Peyer's patch (tissue), 4 donors: ENCODE measurements around the gene MAP2K1. TPM values are rescaled to one million over a fixed set of nuclear protein-coding genes. Genes with fewer than 3 reads are reported as not detected.

ENCODE experiments used
- DNase-seq, 3 donors: peaks; one replicate each; pipeline ENCODE4 v3.0.0-alpha.2; 2017 to 2019
- H3K27ac ChIP-seq, 4 donors: fragments of 200-600 bp; sonication (generic); one replicate each; pipeline ENCODE4 v1.5.1; 2016 to 2019
- H3K27me3 ChIP-seq, 2 donors: fragments of 200-600 bp; sonication (generic); one replicate each; pipeline ENCODE4 v1.5.1; 2019
- H3K36me3 ChIP-seq, 3 donors: fragments of 200-600 bp; sonication (generic); one replicate each; pipeline ENCODE4 v1.5.1; 2016 to 2019
- H3K4me1 ChIP-seq, 4 donors: fragments of 200-600 bp; sonication (generic); one replicate each; pipeline ENCODE4 v1.5.1; 2016 to 2019
- H3K4me3 ChIP-seq, 4 donors: fragments of 200-600 bp; sonication (generic); 1 replicate in 3 of 4; 2 replicates in 1 of 4; pipeline ENCODE4 v1.5.1; 2016 to 2019; ENCODE audit warnings: mild to moderate bottlenecking in 1 of 4
- H3K9me3 ChIP-seq, 4 donors: fragments of 200-600 bp; sonication (generic); one replicate each; pipeline ENCODE4 v1.5.1; 2016 to 2019; ENCODE audit warnings: mild to moderate bottlenecking in 1 of 4
- POLR2A ChIP-seq, 2 donors: fragments of 450-650 bp; IDR thresholded peaks; one replicate each; pipeline ENCODE4 v1.5.1; 2017; ENCODE audit warnings: antibody characterized with exemption in 2 of 2, mild to moderate bottlenecking in 2 of 2, moderate library complexity in 2 of 2
- total RNA-seq, 4 donors: library from RNA; depleted of rRNA; stranded (reverse); fragments of >200 nt; gene quantifications; one replicate each; pipeline ENCODE4 v1.1.0, GENCODE V29; 2016
- TF ChIP-seq, protein P1 (sequence below), 6 experiments: fragments of 450-650 bp in 4 of 6; fragments of 200-600 bp in 2 of 6; sonication (generic) in 1 of 6; IDR thresholded peaks; one replicate each; pipeline ENCODE4 v1.5.1; 2017 to 2019; ENCODE audit warnings: antibody characterized with exemption in 6 of 6, mild to moderate bottlenecking in 3 of 6, moderate library complexity in 1 of 6

Gene MAP2K1
- total RNA-seq, 4 donors from 2014 or later = 12.7 to 47.9 (median 27.7) TPM

DNA sequence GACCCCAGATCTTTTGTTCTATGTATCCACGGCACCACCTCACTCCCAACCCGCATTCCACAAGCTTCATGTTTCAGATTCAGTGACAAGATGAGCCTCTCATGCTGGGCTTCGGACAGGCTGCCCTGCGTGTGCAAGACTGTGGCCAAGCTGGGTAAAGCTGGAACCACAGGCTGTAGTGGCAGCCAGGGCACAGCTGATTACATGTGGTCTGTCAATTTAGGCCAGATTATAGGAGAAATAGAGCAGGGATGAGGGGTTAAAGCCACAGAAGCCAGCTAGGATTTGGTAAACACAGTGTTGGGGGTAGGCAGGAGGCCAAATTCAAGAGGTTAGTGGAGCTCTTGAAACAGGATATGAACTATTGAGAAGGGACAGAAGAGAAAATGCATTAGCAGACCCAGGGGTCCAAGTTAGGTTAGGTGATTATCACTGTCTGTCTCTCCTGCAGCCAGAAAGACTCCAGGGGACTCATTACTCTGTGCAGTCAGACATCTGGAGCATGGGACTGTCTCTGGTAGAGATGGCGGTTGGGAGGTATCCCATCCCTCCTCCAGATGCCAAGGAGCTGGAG is 97.9 kb downstream of the MAP2K1 start:
- TF ChIP-seq, protein P1, sequence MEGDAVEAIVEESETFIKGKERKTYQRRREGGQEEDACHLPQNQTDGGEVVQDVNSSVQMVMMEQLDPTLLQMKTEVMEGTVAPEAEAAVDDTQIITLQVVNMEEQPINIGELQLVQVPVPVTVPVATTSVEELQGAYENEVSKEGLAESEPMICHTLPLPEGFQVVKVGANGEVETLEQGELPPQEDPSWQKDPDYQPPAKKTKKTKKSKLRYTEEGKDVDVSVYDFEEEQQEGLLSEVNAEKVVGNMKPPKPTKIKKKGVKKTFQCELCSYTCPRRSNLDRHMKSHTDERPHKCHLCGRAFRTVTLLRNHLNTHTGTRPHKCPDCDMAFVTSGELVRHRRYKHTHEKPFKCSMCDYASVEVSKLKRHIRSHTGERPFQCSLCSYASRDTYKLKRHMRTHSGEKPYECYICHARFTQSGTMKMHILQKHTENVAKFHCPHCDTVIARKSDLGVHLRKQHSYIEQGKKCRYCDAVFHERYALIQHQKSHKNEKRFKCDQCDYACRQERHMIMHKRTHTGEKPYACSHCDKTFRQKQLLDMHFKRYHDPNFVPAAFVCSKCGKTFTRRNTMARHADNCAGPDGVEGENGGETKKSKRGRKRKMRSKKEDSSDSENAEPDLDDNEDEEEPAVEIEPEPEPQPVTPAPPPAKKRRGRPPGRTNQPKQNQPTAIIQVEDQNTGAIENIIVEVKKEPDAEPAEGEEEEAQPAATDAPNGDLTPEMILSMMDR (IDR thresholded peaks at IDR 0.05) = no peak
- no peak for TF ChIP-seq POLR2A (IDR thresholded peaks at IDR 0.05)
- H3K27me3 ChIP-seq = no peaks in the 10 kb centered on the region
- no peak for DNase-seq
- H3K36me3 ChIP-seq = peaks cover 0 to 36% (median 0%) of the 10 kb centered on the region in 3 donors
- no peaks in the 10 kb centered on the region for H3K9me3 ChIP-seq
- H3K4me1 ChIP-seq = no peaks in the 10 kb centered on the region
- no peak overlapping the region for H3K27ac ChIP-seq
- no peak overlapping the region for H3K4me3 ChIP-seq

GRCh38 chr15:66486887-66487286 is 100.2 kb downstream of the MAP2K1 start:
- TF ChIP-seq POLR2A (IDR thresholded peaks at IDR 0.05) = no peak
- TF ChIP-seq, protein P1 (IDR thresholded peaks at IDR 0.05) = no peak
- Histone ChIP-seq H3K4me1 (no peaks in the 10 kb centered on the region), H3K27ac (no peak overlapping the region), H3K27me3 (no peaks in the 10 kb centered on the region), H3K36me3 (peaks cover 0 to 54% (median 0%) of the 10 kb centered on the region in 3 donors), H3K4me3 (no peak overlapping the region), H3K9me3 (no peaks in the 10 kb centered on the region)
- no peak for DNase-seq

DNA sequence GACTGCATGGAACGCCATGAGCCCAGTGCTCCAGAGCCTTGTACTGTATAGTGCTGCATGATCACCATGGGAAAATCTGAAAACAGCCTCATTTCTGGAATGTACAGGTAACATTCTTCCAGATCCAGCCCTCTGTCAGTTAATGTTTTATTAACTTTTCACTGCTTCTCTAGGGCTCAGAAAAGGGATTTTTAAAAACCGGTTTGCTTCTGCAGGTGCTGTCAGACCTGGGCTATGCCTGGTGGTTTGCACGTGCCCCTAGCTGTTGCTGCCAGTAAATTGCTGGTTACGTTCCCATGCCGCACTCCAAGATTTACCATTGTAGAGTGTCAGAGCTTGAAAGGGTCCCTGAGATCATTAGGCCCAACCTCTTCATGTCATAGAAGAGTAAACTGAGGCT is 101.8 kb downstream of the MAP2K1 start:
- Histone ChIP-seq H3K36me3 (peaks cover 0 to 65% (median 0%) of the 10 kb centered on the region in 3 donors), H3K27ac (no peak overlapping the region), H3K4me3 (no peak overlapping the region), H3K4me1 (no peaks in the 10 kb centered on the region), H3K9me3 (no peaks in the 10 kb centered on the region), H3K27me3 (no peaks in the 10 kb centered on the region)
- TF ChIP-seq POLR2A (IDR thresholded peaks at IDR 0.05) = no peak
- TF ChIP-seq, protein P1 (IDR thresholded peaks at IDR 0.05) = no peak
- no peak for DNase-seq

DNA sequence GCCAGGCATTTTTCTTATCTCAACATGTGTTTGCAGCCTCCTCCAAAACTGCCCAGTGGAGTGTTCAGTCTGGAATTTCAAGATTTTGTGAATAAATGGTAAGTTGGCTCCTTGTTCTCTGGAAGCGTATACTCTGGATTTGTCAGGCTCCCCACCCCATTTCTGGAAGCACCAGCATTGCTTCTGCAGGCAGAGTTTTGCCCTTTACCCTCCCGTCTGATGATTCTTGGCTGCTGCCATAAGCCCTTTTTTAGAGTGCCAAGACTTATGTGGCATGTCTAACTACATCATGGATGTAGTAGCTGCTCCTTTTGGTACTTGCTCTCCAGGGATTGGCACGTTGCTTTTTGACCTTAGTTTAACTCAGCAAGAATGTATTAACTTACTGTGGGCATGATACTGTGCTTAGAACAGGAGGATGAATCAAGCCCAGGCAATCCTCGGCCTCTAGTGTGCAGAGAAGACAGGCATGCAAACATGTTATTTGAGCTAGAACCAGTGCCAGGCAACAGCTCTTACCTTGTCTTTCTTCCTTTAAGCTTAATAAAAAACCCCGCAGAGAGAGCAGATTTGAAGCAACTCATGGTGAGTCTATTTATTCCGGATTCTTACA is 102.6 kb downstream of the MAP2K1 start:
- Histone ChIP-seq H3K27ac (no peak overlapping the region), H3K36me3 (peaks cover 0 to 72% (median 0%) of the 10 kb centered on the region in 3 donors)
- TF ChIP-seq, protein P1 (IDR thresholded peaks at IDR 0.05) = no peak
- no peak for TF ChIP-seq POLR2A (IDR thresholded peaks at IDR 0.05)

DNA sequence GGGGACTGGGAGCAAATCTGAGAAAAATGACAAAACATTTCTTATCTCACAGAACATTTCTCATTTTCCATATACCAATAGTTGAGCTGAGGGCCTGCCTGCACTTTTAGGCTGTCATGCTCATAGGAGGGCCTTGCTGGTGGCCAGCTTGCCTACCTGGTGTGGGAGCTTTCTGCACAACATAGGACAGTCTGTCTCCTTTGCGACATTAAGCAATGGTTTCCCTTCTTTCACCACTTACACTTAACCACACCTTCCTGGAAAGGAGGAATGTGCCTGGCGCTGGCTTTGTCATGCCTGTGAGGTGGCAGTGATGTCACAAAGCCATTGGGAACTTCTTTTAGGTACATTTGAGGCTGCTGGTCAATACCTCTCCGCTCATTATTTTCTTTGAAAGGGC is 105.1 kb downstream of the MAP2K1 start:
- no peak overlapping the region for H3K27ac ChIP-seq

More for the DNA sequence above, 102.6 kb downstream of the MAP2K1 start:
- no peak for DNase-seq
- no peak overlapping the region for H3K4me3 ChIP-seq
- no peaks in the 10 kb centered on the region for H3K9me3 ChIP-seq
- H3K4me1 ChIP-seq = no peaks in the 10 kb centered on the region
- H3K27me3 ChIP-seq = no peaks in the 10 kb centered on the region

More for the DNA sequence above, 105.1 kb downstream of the MAP2K1 start:
- H3K9me3 ChIP-seq = no peaks in the 10 kb centered on the region
- TF ChIP-seq, protein P1 (IDR thresholded peaks at IDR 0.05) = no peak
- no peak for TF ChIP-seq POLR2A (IDR thresholded peaks at IDR 0.05)
- no peak overlapping the region for H3K4me3 ChIP-seq
- H3K27me3 ChIP-seq = no peaks in the 10 kb centered on the region
- H3K36me3 ChIP-seq = peaks cover 0 to 80% (median 0%) of the 10 kb centered on the region in 3 donors
- DNase-seq = no peak
- H3K4me1 ChIP-seq = peaks cover 0 to 14% (median 3%) of the 10 kb centered on the region in 4 donors
